MM.1S (cell line): ENCODE results near the gene CEBPE.

Source experiments
- EZH2 ChIP-seq: fragments of 300-600 bp; sonication (generic); optimal IDR thresholded peaks from 2 replicates; pipeline ENCODE3; 2017; ENCODE audit warnings: low read depth, mild to moderate bottlenecking, antibody characterized with exemption, low read length, mixed read lengths
- TF ChIP-seq, protein P1 (sequence below): fragments of 300-600 bp; sonication (generic); IDR thresholded peaks from 2 replicates; pipeline ENCODE4 v1.5.1; 2016; ENCODE audit warnings: antibody characterized with exemption, low read length, mixed read lengths

DNA sequence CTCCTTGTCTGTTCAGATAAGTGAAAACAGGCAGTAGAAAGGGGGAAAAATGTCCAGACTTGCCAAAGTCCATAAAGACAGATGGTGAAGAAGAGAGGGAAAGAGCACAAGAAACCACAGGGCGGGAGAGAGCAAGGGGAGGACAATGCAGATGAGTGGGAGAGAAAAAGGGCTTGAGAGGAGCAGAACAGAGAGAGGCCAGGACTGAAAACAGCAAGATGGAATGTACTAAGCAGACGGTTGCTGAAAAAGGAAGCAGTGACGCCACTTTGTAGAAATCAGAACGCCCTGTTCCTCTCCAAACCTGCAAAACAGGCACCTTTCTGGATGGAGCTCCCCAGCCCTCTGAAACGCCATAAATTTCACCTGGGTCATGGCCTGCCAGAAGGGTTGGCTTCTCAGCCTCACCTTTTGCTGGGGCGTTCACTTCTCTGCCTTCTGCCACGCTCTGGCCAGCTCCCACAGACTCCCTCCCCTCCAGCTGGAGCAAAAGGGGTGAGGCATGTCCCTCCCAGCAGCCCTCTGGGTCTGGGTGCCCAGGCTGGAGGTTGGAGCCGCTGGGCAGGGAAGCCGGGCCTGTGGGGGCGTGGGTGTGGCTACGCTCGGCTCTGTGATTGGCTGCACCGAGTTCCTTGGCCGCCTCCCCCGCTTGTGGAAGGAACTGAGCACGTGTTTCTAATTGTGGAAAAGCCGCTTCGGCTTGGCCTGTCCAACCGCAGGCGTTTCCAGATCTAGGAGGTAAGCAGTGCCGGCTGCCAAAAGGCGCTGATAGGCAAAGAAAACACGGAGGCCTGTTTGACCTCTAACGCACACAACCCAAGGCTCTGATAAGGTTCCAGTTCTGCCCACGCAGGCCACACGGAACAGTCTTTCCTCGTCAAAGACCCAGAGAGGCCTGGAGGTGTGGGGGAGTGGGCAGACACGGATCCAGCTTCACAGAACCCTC lies 35.1 kb upstream of the CEBPE start:
- no peak for TF ChIP-seq EZH2
- TF ChIP-seq, protein P1, sequence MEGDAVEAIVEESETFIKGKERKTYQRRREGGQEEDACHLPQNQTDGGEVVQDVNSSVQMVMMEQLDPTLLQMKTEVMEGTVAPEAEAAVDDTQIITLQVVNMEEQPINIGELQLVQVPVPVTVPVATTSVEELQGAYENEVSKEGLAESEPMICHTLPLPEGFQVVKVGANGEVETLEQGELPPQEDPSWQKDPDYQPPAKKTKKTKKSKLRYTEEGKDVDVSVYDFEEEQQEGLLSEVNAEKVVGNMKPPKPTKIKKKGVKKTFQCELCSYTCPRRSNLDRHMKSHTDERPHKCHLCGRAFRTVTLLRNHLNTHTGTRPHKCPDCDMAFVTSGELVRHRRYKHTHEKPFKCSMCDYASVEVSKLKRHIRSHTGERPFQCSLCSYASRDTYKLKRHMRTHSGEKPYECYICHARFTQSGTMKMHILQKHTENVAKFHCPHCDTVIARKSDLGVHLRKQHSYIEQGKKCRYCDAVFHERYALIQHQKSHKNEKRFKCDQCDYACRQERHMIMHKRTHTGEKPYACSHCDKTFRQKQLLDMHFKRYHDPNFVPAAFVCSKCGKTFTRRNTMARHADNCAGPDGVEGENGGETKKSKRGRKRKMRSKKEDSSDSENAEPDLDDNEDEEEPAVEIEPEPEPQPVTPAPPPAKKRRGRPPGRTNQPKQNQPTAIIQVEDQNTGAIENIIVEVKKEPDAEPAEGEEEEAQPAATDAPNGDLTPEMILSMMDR, result no peak
